NCI-H2227 (cell line): ENCODE measurements around the gene GALNT18.

ENCODE experiments used
- DNase-seq: peaks from one replicate; lab custom pipeline; 2025; ENCODE audit not compliant: unreplicated experiment; lab: John Stamatoyannopoulos, UW

GALNT18 gene

GRCh38 chr11:11588891-11589290 is 32.9 kb downstream of the GALNT18 start:
- DNase-seq: no peak

DNA sequence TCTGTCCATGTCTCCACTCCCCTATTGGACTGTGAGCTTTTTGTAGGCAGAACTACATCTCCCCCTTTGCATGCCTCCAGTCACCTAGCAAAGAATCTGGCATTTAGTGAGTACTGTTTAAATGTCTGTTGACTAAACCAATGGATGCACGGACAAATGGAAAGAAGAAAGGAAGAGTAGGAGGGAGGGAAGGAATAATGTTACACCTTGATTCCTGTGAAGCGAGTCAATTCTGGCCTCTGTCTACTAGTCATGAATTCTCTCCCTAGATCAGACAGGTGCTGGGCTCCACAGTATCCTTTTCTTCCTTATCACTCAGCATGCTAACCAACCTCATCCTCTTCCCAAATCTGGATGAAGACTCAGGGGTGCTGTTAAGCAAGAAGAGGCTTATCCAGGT is 33.6 kb downstream of the GALNT18 start:
- DNase-seq: no peak

GRCh38 chr11:11587122-11587521 is 34.7 kb downstream of the GALNT18 start:
- DNase-seq: no peak

GRCh38 chr11:11586465-11586864 is 35.3 kb downstream of the GALNT18 start:
- DNase-seq: no peak

- DNase-seq: no peak
These were observed 36.9 kb downstream of the GALNT18 start for GRCh38 chr11:11584937-11585336.

- no peak for DNase-seq
These were observed 37.3 kb downstream of the GALNT18 start for GRCh38 chr11:11584530-11584810.

DNA sequence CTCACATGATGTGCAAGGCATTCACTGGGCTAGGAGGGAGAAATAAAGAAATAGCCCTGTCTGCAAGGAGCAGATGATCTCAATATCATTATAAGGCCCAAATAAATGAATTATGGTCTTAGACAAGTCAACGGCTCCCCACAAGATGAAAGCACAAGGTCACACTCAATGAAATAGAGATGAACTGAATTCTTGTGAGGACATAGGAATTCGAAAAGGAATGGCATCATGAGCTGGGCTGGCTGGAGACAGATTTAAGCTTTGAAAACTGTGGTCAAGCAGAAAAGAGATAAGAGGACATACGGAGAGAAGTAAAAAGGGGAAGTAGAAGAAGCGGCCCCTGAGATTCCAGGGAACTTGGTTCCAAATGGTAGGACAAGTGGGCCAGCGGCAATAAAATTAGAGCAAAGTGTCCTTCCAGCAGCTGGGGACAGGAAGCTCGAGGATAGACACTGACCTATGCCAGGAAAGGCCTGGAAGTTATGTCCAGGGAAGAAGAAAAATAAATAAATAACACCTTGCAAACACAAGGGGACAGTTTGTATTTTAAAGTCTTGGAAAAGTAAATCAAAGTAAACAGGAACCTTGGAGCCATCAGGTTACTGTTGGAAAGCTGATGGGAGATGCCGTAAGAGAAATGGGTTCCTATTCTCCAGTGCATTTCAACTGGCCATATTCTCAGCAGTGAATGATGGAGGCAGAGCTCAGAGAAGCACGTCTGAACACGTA is 37.8 kb downstream of the GALNT18 start:
- DNase-seq: no peak

- no peak for DNase-seq
These were observed 39.6 kb downstream of the GALNT18 start for GRCh38 chr11:11582011-11582701.

- DNase-seq: no peak
These were observed 40.3 kb downstream of the GALNT18 start for GRCh38 chr11:11581481-11581880.

- DNase-seq: no peak
These were observed 40.9 kb downstream of the GALNT18 start for GRCh38 chr11:11580841-11581411.

- DNase-seq: no peak
These were observed 41.8 kb downstream of the GALNT18 start for GRCh38 chr11:11580012-11580411.

DNA sequence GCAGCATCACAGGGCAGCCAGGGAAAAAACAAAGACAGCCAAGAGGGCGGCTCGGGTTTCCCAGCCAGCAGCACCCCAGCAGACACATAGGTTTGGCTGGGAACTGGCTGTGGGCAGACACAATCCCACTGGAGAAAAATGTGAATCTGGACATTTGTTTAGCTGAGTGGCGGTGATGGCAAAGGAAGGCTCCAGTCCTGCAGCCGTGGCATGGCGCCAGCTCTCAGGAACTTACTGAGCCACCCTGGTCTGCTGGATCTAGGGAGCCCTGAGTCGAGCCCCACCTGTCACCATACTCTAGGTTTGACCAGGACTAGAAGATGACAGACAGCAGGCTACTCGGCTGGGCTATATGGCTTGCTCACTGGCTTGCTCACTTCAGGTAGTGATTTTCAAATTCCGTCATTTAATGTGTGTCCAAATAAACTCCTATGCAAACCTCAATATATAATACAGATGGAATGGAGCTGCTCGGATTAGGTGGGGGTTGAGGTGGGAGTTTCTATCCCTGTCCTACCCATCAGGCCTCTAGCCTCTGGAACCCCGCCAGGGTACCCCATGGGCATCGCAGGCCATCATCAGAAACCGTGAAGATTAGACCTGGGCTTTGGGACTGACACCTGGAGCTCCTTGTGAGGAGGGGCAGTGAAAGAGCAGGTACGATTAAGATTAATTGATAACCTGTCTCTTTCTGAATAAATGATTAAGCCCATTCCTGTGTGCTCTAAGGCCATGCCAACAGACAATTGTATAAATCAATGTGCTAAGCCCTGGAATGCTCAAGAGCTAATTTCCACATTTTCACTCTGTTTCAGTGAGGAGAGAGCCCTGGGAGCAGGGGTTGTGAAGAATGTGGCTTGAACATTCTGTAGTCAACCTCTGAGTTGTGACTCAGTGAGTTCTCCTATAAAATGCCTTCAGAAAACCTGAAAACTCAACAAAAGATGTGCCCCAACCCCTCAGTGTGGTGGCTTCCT is 42.5 kb downstream of the GALNT18 start:
- no peak for DNase-seq

DNA sequence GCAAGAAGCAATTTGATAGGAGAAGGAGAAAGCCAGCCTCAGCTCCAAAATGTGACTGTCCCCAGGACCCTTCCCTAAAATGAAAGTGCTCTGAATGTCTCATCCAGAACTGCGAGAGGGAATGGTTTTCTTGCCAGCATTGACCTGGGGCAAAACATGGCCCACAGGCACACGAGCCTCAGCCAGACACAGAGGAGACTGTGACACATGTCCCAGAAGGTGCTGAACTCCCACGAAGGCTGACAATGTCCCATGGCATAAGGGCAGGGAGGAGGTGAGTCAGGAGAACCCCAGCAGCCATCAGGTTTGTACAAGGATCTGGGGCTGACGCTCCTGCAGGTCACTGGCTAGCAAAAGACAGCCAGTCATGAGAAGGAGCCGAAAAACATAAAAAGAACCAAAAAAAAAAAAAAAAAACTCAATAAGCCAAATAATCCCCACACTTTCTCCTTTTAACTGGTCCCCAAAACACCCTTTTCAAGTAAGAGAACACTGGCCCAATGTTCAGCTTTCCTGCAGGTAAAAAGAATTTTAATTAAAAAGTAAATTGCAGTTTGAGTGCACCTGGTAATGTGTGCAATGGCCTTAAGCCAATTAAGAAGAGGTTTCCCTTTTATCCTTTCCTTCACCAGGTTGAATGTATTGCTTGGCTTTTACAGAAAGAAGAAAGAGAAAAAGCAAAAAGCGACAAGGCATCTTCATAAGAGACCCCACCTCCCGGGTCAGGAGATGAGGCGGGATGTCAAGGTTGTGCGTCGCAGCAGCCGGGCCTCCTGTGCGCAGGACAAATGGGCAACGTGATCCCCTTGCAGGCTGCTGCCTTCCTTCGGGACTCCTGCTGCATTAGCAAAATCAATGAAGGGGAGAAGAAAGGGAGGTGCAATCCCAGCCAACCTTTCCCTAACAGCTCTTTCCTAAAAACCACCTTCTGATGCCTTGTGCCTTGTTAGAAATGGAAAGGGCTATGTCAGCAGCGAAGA is 43.6 kb downstream of the GALNT18 start:
- DNase-seq: no peak

- no peak for DNase-seq
These were observed 44.5 kb downstream of the GALNT18 start for GRCh38 chr11:11577251-11577855.

- DNase-seq: no peak
These were observed 47.2 kb downstream of the GALNT18 start for GRCh38 chr11:11574373-11575287.

DNA sequence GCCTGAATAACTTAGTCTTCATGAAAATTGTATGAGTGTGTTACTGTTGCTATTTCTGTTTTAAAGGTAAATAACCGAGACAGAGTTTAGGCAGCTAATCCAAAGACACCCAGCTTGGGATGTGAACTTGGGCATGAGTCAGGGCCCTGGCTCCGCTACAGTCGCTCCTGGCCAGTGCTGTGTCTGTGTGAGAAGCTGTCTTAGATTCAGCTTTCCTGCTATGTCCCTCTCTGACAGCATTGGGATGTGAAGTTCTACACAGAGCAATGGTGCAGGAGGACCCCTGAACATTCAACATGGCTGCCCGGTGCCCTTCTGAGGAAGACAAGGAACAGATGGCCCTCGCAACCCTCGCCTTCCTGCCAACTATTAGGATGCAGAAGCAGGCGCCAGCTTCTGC is 49.4 kb downstream of the GALNT18 start:
- DNase-seq: no peak

GRCh38 chr11:11571893-11572292 is 49.9 kb downstream of the GALNT18 start:
- no peak for DNase-seq

GRCh38 chr11:11570823-11571222 is 51.0 kb downstream of the GALNT18 start:
- DNase-seq: no peak
